ENCODE data around the gene MAEA. TPM values are rescaled to one million over a fixed set of nuclear protein-coding genes. Genes with fewer than 3 reads are reported as not detected.

The MAEA gene
- total RNA-seq, result 55.7 and 70.6 TPM in 2 replicates

DNA sequence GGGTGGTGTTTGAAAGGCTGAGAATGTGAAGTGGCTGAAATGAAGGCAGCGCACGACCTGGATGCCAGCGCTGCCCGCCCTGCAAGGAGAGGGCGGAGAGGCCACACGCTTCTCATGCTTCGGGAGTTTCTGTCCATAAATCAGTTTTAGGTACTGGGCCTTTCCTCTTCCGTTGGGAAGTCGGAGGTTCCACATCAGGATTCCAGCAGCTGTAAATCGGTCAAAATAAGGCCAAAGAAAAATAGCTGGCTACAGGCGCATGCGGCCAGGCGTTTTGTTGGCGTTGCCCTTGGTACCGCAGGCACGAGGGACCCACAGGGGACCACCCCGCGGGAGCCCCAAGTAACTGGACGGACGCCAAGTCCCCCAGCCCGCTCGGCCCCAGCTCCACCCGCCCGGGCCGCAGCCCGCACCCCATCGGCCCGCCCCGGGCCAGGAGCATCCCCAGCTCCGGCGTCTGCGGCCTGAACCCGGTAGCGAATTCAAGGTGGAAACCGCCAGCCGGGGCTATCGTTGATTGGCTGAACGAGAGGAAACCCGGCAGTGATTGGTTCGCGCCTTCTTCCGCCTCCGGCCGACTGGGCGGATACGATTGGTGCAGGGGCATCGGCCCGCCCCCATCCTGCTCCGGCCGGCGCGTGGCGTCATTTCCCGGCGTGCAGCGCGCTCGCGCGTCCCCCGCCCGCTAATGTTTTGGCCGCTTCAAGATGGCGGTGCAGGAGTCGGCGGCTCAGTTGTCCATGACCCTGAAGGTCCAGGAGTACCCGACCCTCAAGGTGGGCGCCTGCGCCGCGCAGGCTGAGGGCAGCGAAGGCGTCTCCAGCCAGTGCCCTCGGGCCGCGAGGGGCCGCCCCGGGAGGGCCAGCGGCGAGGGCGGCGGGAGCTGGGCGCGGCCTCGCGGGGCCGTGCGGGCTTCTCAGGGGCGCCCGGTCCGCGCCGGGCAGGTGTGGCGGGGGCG lies at the start of gene MAEA:
Gene MAEA (plus strand): TSS at position 685 of the 958 bp plus-strand sequence. CDS start 23 bp downstream, at position 708.
- TF ChIP-seq CTCF (IDR thresholded peaks at IDR 0.05; ENCODE audit: extremely low read depth, low read depth, low read length), result no peak
- Histone ChIP-seq H4K20me1 (ENCODE audit: insufficient read depth, low read length) (peaks cover 33% of the 10 kb centered on the region), H3K27ac (ENCODE audit: low read depth, low read length) (peak within 1 kb of the TSS; percentile 73), H2AFZ (ENCODE audit: low read length) (peak within 1 kb of the TSS; percentile 84), H3K27me3 (ENCODE audit: insufficient read depth, low read length) (no peaks in the 10 kb centered on the region), H3K36me3 (ENCODE audit: insufficient read depth, low read length) (peaks cover 7% of the 10 kb centered on the region), H3K9me3 (ENCODE audit: low read depth, low read length) (no peaks in the 10 kb centered on the region), H3K4me2 (ENCODE audit: insufficient read depth, low read length) (peak within 1 kb of the TSS; percentile 95), H3K4me1 (ENCODE audit: insufficient read depth, low read length) (peaks cover 31% of the 10 kb centered on the region), H3K79me2 (ENCODE audit: insufficient read depth, low read length) (peaks cover 47% of the 10 kb centered on the region), H3K4me3 (ENCODE audit: insufficient read depth, low read length) (peak within 1 kb of the TSS; percentile 83)
- peak; percentile 100 for DNase-seq (ENCODE audit: insufficient read length, low spot score, missing footprints)

- Histone ChIP-seq H3K4me3 (ENCODE audit: insufficient read depth, low read length) (no peak overlapping the region), H3K4me2 (ENCODE audit: insufficient read depth, low read length) (no peak overlapping the region), H3K36me3 (ENCODE audit: insufficient read depth, low read length) (peaks cover 38% of the 10 kb centered on the region), H4K20me1 (ENCODE audit: insufficient read depth, low read length) (peaks cover 66% of the 10 kb centered on the region), H3K9me3 (ENCODE audit: low read depth, low read length) (no peaks in the 10 kb centered on the region), H3K79me2 (ENCODE audit: insufficient read depth, low read length) (peaks cover 84% of the 10 kb centered on the region), H3K27me3 (ENCODE audit: insufficient read depth, low read length) (no peaks in the 10 kb centered on the region), H3K27ac (ENCODE audit: low read depth, low read length) (no peak overlapping the region), H3K4me1 (ENCODE audit: insufficient read depth, low read length) (no peaks in the 10 kb centered on the region), H2AFZ (ENCODE audit: low read length) (no peak overlapping the region)
- TF ChIP-seq CTCF (IDR thresholded peaks at IDR 0.05; ENCODE audit: extremely low read depth, low read depth, low read length), result no peak
- peak; percentile 85 for DNase-seq (ENCODE audit: insufficient read length, low spot score, missing footprints)
These were observed 49.8 kb upstream of the MAEA start for GRCh38 chr4:1239950-1240307.

DNA sequence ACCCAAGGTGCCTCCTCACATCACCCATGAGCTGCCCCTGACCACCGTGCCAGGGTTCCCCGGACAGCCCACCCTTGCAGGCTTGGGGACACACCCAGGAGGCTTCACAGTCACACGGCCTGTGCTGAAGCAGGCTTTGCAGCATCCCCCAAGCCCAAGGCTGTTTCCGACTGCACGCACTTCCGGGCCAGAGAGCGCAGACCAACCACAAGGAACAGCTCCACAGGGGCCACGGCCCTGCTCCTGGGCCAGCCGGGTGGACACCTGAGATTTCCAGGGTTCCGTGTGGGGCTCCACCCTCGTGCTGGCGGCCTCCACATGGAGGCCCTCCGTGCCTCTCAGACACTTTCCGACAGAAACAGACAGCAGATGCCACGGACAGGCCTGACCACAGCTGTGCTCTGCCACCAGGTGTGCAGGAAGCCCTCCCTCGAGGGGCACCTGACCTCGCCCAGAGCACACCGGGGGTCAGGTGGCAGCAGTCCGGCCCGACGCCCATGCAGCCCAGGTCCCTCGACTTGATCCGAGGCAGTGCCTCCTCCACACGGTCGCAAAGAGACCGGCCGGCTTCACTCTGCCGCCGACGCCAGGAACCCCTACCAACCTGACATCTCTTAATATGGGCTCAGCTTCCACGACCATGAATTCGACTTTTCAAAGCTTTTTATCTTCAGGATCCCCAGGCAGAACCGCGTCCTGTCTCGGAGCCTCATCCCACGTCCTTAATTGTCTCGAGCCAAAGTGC lies 48.8 kb upstream of the MAEA start:
- TF ChIP-seq CTCF (IDR thresholded peaks at IDR 0.05; ENCODE audit: extremely low read depth, low read depth, low read length), result no peak
- Histone ChIP-seq H3K4me1 (ENCODE audit: insufficient read depth, low read length) (peaks cover 4% of the 10 kb centered on the region), H2AFZ (ENCODE audit: low read length) (no peak overlapping the region), H3K4me2 (ENCODE audit: insufficient read depth, low read length) (no peak overlapping the region), H3K4me3 (ENCODE audit: insufficient read depth, low read length) (no peak overlapping the region), H3K27me3 (ENCODE audit: insufficient read depth, low read length) (no peaks in the 10 kb centered on the region), H3K9me3 (ENCODE audit: low read depth, low read length) (no peaks in the 10 kb centered on the region), H4K20me1 (ENCODE audit: insufficient read depth, low read length) (peaks cover 70% of the 10 kb centered on the region), H3K36me3 (ENCODE audit: insufficient read depth, low read length) (peaks cover 28% of the 10 kb centered on the region), H3K27ac (ENCODE audit: low read depth, low read length) (no peak overlapping the region), H3K79me2 (ENCODE audit: insufficient read depth, low read length) (peaks cover 84% of the 10 kb centered on the region)
- peak; percentile 78 for DNase-seq (ENCODE audit: insufficient read length, low spot score, missing footprints)
